Liver (tissue), 9 donors: ENCODE measurements around the gene KCTD19. TPM values are rescaled to one million over a fixed set of nuclear protein-coding genes. Genes with fewer than 3 reads are reported as not detected.

Experiments
- DNase-seq: peaks from one replicate; pipeline ENCODE4 v3.0.0-alpha.2; 2017; ENCODE audit warnings: low spot score
- H3K27ac ChIP-seq, 2 donors: one replicate each; pipeline ENCODE4 v1.7.0; 2013; ENCODE audit warnings: inconsistent platforms in 2 of 2, low read length in 2 of 2, control low read depth in 1 of 2, low read depth in 1 of 2, mild to moderate bottlenecking in 1 of 2
- H3K27me3 ChIP-seq, 4 donors: one replicate each; pipeline versions ENCODE4 v1.6.1 to v1.7.0; 2013; ENCODE audit warnings: low read length in 3 of 4, inconsistent platforms in 1 of 4, mild to moderate bottlenecking in 1 of 4, moderate library complexity in 1 of 4; ENCODE audit not compliant: control insufficient read depth in 4 of 4, insufficient read depth in 4 of 4
- H3K36me3 ChIP-seq, 4 donors: one replicate each; pipeline versions ENCODE4 v1.6.1 to v1.7.0; 2013; ENCODE audit warnings: low read length in 3 of 4, mild to moderate bottlenecking in 3 of 4, low read depth in 1 of 4, moderate library complexity in 1 of 4; ENCODE audit not compliant: control insufficient read depth in 4 of 4, insufficient read depth in 3 of 4
- H3K4me1 ChIP-seq, 4 donors: one replicate each; pipeline versions ENCODE4 v1.6.1 to v1.7.0; 2013; ENCODE audit warnings: low read length in 3 of 4, mild to moderate bottlenecking in 3 of 4, moderate library complexity in 1 of 4; ENCODE audit not compliant: control insufficient read depth in 4 of 4, insufficient read depth in 4 of 4
- H3K4me3 ChIP-seq, 3 donors: one replicate each; pipeline versions ENCODE4 v1.6.1 to v1.7.0; 2013; ENCODE audit warnings: low read length in 3 of 3, control low read depth in 1 of 3, low read depth in 1 of 3, mild to moderate bottlenecking in 1 of 3
- H3K9ac ChIP-seq, 2 donors: one replicate each; pipeline ENCODE4 v1.7.0; 2013; ENCODE audit warnings: low read length in 2 of 2, mild to moderate bottlenecking in 2 of 2, moderate library complexity in 2 of 2, control low read depth in 1 of 2, low read depth in 1 of 2
- H3K9me3 ChIP-seq, 4 donors: one replicate each; pipeline versions ENCODE4 v1.6.1 to v1.7.0; 2013; ENCODE audit warnings: low read length in 3 of 4; ENCODE audit not compliant: control insufficient read depth in 4 of 4
- ATF3 ChIP-seq: IDR thresholded peaks from 2 replicates; pipeline ENCODE4 v1.6.1; 2016; ENCODE audit warnings: antibody characterized with exemption
- CTCF ChIP-seq: fragments of 150-350 bp; IDR thresholded peaks from 2 replicates; pipeline ENCODE4 v1.5.1; 2017; ENCODE audit warnings: improper control_type of control experiment, low read depth, low read length; ENCODE audit not compliant: missing input control
- EGR1 ChIP-seq, 2 donors: IDR thresholded peaks; 2 replicates each; pipeline ENCODE4 v1.6.1; 2016 to 2018; ENCODE audit warnings: antibody characterized with exemption in 2 of 2, low read depth in 2 of 2
- FOXA1 ChIP-seq: IDR thresholded peaks from 2 replicates; pipeline ENCODE4 v1.6.1; 2016; ENCODE audit warnings: antibody characterized with exemption
- GABPA ChIP-seq, 2 donors: IDR thresholded peaks in 1 of 2; conservative IDR thresholded peaks in 1 of 2; 2 replicates each; pipeline ENCODE4 v1.6.1; 2016; ENCODE audit warnings: antibody characterized with exemption in 2 of 2, mild to moderate bottlenecking in 1 of 2, moderate library complexity in 1 of 2
- HNF4A ChIP-seq, 2 donors: conservative IDR thresholded peaks; 2 replicates each; pipeline ENCODE4 v1.6.1; 2016; ENCODE audit warnings: antibody characterized with exemption in 2 of 2, mild to moderate bottlenecking in 2 of 2
- HNF4G ChIP-seq: IDR thresholded peaks from 2 replicates; pipeline ENCODE4 v1.6.1; 2016; ENCODE audit warnings: antibody characterized with exemption
- JUND ChIP-seq, 2 donors: IDR thresholded peaks; 2 replicates each; pipeline ENCODE4 v1.6.1; 2016; ENCODE audit warnings: antibody characterized with exemption in 2 of 2
- MAX ChIP-seq: IDR thresholded peaks from 2 replicates; pipeline ENCODE4 v1.6.1; 2016; ENCODE audit warnings: antibody characterized with exemption
- NR2F2 ChIP-seq: IDR thresholded peaks from 2 replicates; pipeline ENCODE4 v1.6.1; 2016; ENCODE audit warnings: antibody characterized with exemption
- RAD21 ChIP-seq, 2 donors: IDR thresholded peaks; 2 replicates each; pipeline ENCODE4 v1.6.1; 2016; ENCODE audit warnings: antibody characterized with exemption in 2 of 2, mild to moderate bottlenecking in 2 of 2
- REST ChIP-seq: IDR thresholded peaks from 2 replicates; pipeline ENCODE4 v1.6.1; 2016; ENCODE audit warnings: antibody characterized with exemption, mild to moderate bottlenecking
- RXRA ChIP-seq, 2 donors: IDR thresholded peaks; 2 replicates each; pipeline ENCODE4 v1.6.1; 2017 to 2018; ENCODE audit warnings: antibody characterized with exemption in 2 of 2, mild to moderate bottlenecking in 1 of 2
- SP1 ChIP-seq: IDR thresholded peaks from 2 replicates; pipeline ENCODE4 v1.6.1; 2018; ENCODE audit warnings: antibody characterized with exemption, mild to moderate bottlenecking
- TAF1 ChIP-seq: conservative IDR thresholded peaks from 2 replicates; pipeline ENCODE4 v1.6.1; 2016; ENCODE audit warnings: antibody characterized with exemption, mild to moderate bottlenecking
- YY1 ChIP-seq: IDR thresholded peaks from 2 replicates; pipeline ENCODE4 v1.6.1; 2016; ENCODE audit warnings: antibody characterized with exemption, mild to moderate bottlenecking
- ZBTB33 ChIP-seq: IDR thresholded peaks from 2 replicates; pipeline ENCODE4 v1.6.1; 2016; ENCODE audit warnings: antibody characterized with exemption
- WGBS: extraction: QIAGEN DNeasy Blood & Tissue Kit; methylation state at CpG from one replicate; pipeline ENCODE4 v1.1.7; 2013; 5-methylcytosine and 5-hydroxymethylcytosine counted together
- polyA plus RNA-seq, 2 donors: library from polyadenylated mRNA; stranded (reverse) in 1 of 2; unstranded in 1 of 2; fragments of 200-250 nt in 1 of 2; fragments of >200 nt in 1 of 2; fragmentation: Nextera tagmentation in 1 of 2; extraction: Ambion mirVana in 1 of 2; gene quantifications; one replicate each; pipeline versions ENCODE4 v1.2.1 to v1.2.3, GENCODE V29; 2013 to 2015
- total RNA-seq, 2 donors: library from RNA; depleted of rRNA; stranded (reverse); fragments of >200 nt; gene quantifications; one replicate each; pipeline ENCODE4 v1.2.3, GENCODE V29; 2014
- donor health status: healthy.
- donor health status: healthy.
- donor health status: healthy.
- donor health status: healthy.
- donor health status: healthy.

The KCTD19 gene
- total and polyA plus RNA-seq, 4 donors, result 0.28 TPM; not detected in 3

- H3K9me3 ChIP-seq, result no peaks in the 10 kb centered on the region
- H3K36me3 ChIP-seq, result no peaks in the 10 kb centered on the region
- no peak overlapping the region for H3K9ac ChIP-seq
- TF ChIP-seq GABPA (IDR thresholded peaks at IDR 0.05 in 1 of 2, conservative IDR thresholded peaks at IDR 0.05 in 1 of 2) (no peak), FOXA1 (no peak), JUND (IDR thresholded peaks at IDR 0.05) (no peak), ATF3 (no peak), TAF1 (no peak), HNF4A (conservative IDR thresholded peaks at IDR 0.05) (no peak), NR2F2 (no peak), YY1 (no peak), HNF4G (no peak), ZBTB33 (no peak), RXRA (IDR thresholded peaks at IDR 0.05) (no peak), EGR1 (IDR thresholded peaks at IDR 0.05; ENCODE audit: low read depth in 2 of 2) (no peak), RAD21 (IDR thresholded peaks at IDR 0.05) (no peak)
- no peak overlapping the region for H3K4me3 ChIP-seq
- no peak overlapping the region for H3K27ac ChIP-seq
- no peak for DNase-seq
- no peaks in the 10 kb centered on the region for H3K27me3 ChIP-seq
- WGBS, result 73% methylated on average over 1 of the region's 1 CpG
- H3K4me1 ChIP-seq, result no peaks in the 10 kb centered on the region
Measured at GRCh38 chr16:67336116-67336515, 9.6 kb upstream of the KCTD19 start.

- H3K36me3 ChIP-seq, result no peaks in the 10 kb centered on the region
- H3K9ac ChIP-seq, result no peak overlapping the region
- no peaks in the 10 kb centered on the region for H3K27me3 ChIP-seq
- no peaks in the 10 kb centered on the region for H3K4me1 ChIP-seq
- H3K27ac ChIP-seq, result no peak overlapping the region
- no peak for DNase-seq
- WGBS, result 72% methylated on average over 2 of the region's 2 CpGs
- H3K9me3 ChIP-seq, result no peaks in the 10 kb centered on the region
- H3K4me3 ChIP-seq, result no peak overlapping the region
- no peak for TF ChIP-seq RXRA (IDR thresholded peaks at IDR 0.05)
- no peak for TF ChIP-seq ZBTB33
- no peak for TF ChIP-seq MAX
- no peak for TF ChIP-seq TAF1
- TF ChIP-seq EGR1 (IDR thresholded peaks at IDR 0.05; ENCODE audit: low read depth in 2 of 2), result no peak
- TF ChIP-seq HNF4A (conservative IDR thresholded peaks at IDR 0.05), result no peak
- no peak for TF ChIP-seq GABPA (IDR thresholded peaks at IDR 0.05 in 1 of 2, conservative IDR thresholded peaks at IDR 0.05 in 1 of 2)
- TF ChIP-seq YY1, result no peak
- no peak for TF ChIP-seq REST
- no peak for TF ChIP-seq SP1
- TF ChIP-seq NR2F2, result no peak
- no peak for TF ChIP-seq HNF4G
- TF ChIP-seq CTCF, result no peak
- no peak for TF ChIP-seq JUND (IDR thresholded peaks at IDR 0.05)
Measured at GRCh38 chr16:67333315-67333714, 6.8 kb upstream of the KCTD19 start.
